Adrenal gland (tissue), 12 donors: ENCODE data around the gene CRB3. TPM values are rescaled to one million over a fixed set of nuclear protein-coding genes. Genes with fewer than 3 reads are reported as not detected.

Experiments
- DNase-seq, 7 donors: peaks; one replicate each; pipeline ENCODE4 v3.0.0-alpha.2; 2019 to 2020
- H3K27ac ChIP-seq, 5 donors: fragments of 200-600 bp; sonication (generic) in 4 of 5; 1 replicate in 3 of 5; 2 replicates in 2 of 5; pipeline versions ENCODE4 v1.5.1 to v1.8.0; 2016 to 2020; ENCODE audit warnings: mild to moderate bottlenecking in 1 of 5
- H3K27me3 ChIP-seq: fragments of 200-600 bp; 2 replicates; pipeline ENCODE4 v1.8.0; 2021
- H3K36me3 ChIP-seq, 2 donors: fragments of 200-600 bp; replicated peaks in 1 of 2; 1 replicate in 1 of 2; 2 replicates in 1 of 2; pipeline versions ENCODE4 v1.5.1 to v1.8.0; 2018 to 2022
- H3K4me1 ChIP-seq, 2 donors: fragments of 200-600 bp; replicated peaks in 1 of 2; 1 replicate in 1 of 2; 2 replicates in 1 of 2; pipeline versions ENCODE4 v1.5.1 to v1.8.0; 2018 to 2021
- H3K4me3 ChIP-seq, 4 donors: fragments of 200-600 bp; sonication (generic) in 3 of 4; one replicate each; pipeline ENCODE4 v1.5.1; 2016 to 2018
- H3K9me3 ChIP-seq, 3 donors: fragments of 200-600 bp; sonication (generic) in 1 of 3; replicated peaks in 1 of 3; 1 replicate in 2 of 3; 2 replicates in 1 of 3; pipeline versions ENCODE4 v1.5.1 to v1.8.0; 2016 to 2021
- POLR2A ChIP-seq, 2 donors: fragments of 450-650 bp; IDR thresholded peaks; one replicate each; pipeline ENCODE4 v1.6.1; 2017; ENCODE audit warnings: antibody characterized with exemption in 2 of 2, mild to moderate bottlenecking in 2 of 2, moderate library complexity in 1 of 2
- WGBS, 4 donors: extraction: QIAGEN DNeasy Blood & Tissue Kit in 2 of 4; methylation state at CpG; one replicate each; pipeline versions ENCODE4 v1.1.5 to v1.1.7; 2013 to 2017; 5-methylcytosine and 5-hydroxymethylcytosine counted together
- intact Hi-C, 2 donors: fragments of 100-400 bp; cut with DNase I; formaldehyde crosslinking; loops; one replicate each; pipeline versions ENCODE4 v1.14.1 to v1.15.0; 2022 to 2023
- microRNA-seq, 3 donors: library from miRNA; unstranded; fragments of <30 nt; microRNA quantifications; one replicate each; pipeline ENCODE4, GENCODE V29; 2017 to 2020
- polyA plus RNA-seq, 3 donors: library from polyadenylated mRNA; stranded (reverse); fragments of 200-250 nt in 2 of 3; fragments of 350-450 nt in 1 of 3; fragmentation: Illumina TruSeq in 1 of 3; extraction: RNeasy Lipid Tissue Mini Kit (QIAGEN cat#74804) in 1 of 3; gene quantifications; one replicate each; pipeline ENCODE4 v1.2.3, GENCODE V29; 2013 to 2014
- small RNA-seq, 2 donors: library from RNA; depleted of rRNA; stranded (forward); fragments of <200 nt; gene quantifications; one replicate each; pipeline ENCODE3, GENCODE V24; 2016
- total RNA-seq, 9 donors: library from RNA; depleted of rRNA in 4 of 9; stranded (reverse); fragments of >200 nt in 4 of 9; fragments of 120-200 nt in 1 of 9; fragmentation: NEBNext Ultra II Directional in 1 of 9; extraction: Animal tissue kit (Norgen Biotek cat#: 25700) in 1 of 9; gene quantifications; one replicate each; pipeline versions ENCODE4 v1.1.0 to v1.2.4, GENCODE V29; 2013 to 2023
- TF ChIP-seq, protein P1 (sequence below), 6 experiments: fragments of 450-650 bp in 4 of 6; fragments of 200-600 bp in 2 of 6; sonication (generic) in 1 of 6; IDR thresholded peaks; 1 replicate in 5 of 6; 2 replicates in 1 of 6; pipeline versions ENCODE4 v1.5.1 to v1.8.0; 2016 to 2021; ENCODE audit warnings: antibody characterized with exemption in 6 of 6, mild to moderate bottlenecking in 2 of 6, moderate library complexity in 1 of 6
- donor health status: healthy with polysubstance abuse.
- donor health status: Bipolar disorder and iron deficiency.
- donor health status: DM: yes; HTN: yes; CAD: no.
- donor health status: DM: no; HTN: no; CAD: no.
- donor health status: DM: no; HTN: no; CAD: no.
- donor health status: DM: yes; HTN: yes; CAD: no.

The CRB3 gene
- total and polyA plus RNA-seq, 12 donors = 0.28 to 1.4 (median 0.72) TPM; not detected in 5

DNA sequence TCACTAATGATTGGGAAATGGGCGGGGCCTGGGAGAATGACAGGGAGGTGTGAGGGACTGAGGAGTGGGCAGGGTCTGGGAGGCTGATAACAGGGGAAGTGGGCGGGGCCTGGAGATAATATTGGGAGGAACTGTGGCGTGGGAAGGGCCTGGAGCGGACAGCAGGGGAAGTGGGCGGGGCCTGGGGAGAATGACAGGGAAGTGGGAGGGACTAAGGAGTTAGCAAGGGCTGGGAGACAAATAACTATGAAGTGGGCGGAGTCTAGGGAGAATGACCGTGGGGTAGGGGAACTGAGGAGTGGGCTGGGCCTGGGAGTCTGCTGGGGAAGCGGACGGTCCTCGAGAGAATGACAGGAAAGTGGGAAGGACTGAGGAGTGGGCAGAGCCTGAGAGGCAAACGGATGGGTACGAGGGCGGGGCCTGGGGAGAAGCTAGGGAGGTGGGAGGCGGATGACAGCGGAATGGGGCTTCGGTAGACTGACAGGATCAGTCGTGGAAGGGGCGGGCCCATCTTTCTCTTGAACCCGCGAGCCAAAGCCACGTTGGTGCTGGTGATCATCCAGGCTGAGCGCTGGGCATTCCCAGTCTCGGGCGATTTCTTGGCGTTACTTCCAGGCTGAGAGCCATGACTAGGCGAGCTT is 52.1 kb downstream of the CRB3 start:
- peak; percentile 94 to 99 (median 98) for DNase-seq
- TF ChIP-seq, protein P1, sequence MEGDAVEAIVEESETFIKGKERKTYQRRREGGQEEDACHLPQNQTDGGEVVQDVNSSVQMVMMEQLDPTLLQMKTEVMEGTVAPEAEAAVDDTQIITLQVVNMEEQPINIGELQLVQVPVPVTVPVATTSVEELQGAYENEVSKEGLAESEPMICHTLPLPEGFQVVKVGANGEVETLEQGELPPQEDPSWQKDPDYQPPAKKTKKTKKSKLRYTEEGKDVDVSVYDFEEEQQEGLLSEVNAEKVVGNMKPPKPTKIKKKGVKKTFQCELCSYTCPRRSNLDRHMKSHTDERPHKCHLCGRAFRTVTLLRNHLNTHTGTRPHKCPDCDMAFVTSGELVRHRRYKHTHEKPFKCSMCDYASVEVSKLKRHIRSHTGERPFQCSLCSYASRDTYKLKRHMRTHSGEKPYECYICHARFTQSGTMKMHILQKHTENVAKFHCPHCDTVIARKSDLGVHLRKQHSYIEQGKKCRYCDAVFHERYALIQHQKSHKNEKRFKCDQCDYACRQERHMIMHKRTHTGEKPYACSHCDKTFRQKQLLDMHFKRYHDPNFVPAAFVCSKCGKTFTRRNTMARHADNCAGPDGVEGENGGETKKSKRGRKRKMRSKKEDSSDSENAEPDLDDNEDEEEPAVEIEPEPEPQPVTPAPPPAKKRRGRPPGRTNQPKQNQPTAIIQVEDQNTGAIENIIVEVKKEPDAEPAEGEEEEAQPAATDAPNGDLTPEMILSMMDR (IDR thresholded peaks at IDR 0.05) = no peak
- TF ChIP-seq POLR2A (IDR thresholded peaks at IDR 0.05) = peak in 1 of 2 donors; percentile 73
- Histone ChIP-seq H3K27ac (peak overlapping the region; percentile 10 to 93 (median 75)), H3K36me3 (no peaks in the 10 kb centered on the region), H3K27me3 (no peaks in the 10 kb centered on the region), H3K4me3 (peak overlapping the region in 2 of 4 donors; percentile 38 to 65), H3K4me1 (peaks cover 7 to 13% of the 10 kb centered on the region in 2 donors), H3K9me3 (no peaks in the 10 kb centered on the region)
- intact Hi-C loops = loop anchor here (5.0 kb wide), 2 partner anchors 116 to 346 kb away; no protein-coding TSS in a partner anchor
- WGBS, 4 donors = 1 to 2% (median 2%) methylated on average over 17 to 26 of the region's 26 CpGs

Small RNA genes within 50 kb of the gene (microRNA-seq; reads per million reads assigned to microRNA genes)
- 2.2 to 318 (median 56.5) reads per million in 3 donors for gene MIR3940

Small RNA genes within 50 kb of the gene (small RNA-seq; reads per million reads assigned to genes)
- gene AC010503.2 = 0 reads per million in 2 donors

Other genes starting within 250 kb of the CRB3 start
- 10 to 100 TPM in 8 of 9 donors, 1 to 10 TPM in 1; 9.3 to 66.3 (median 22.8) TPM for gene MLLT1, start 184.3 kb upstream of the CRB3 start, total RNA-seq
- 10 to 100 TPM; 10.4 to 41.1 (median 33.6) TPM for gene MLLT1, start 184.3 kb upstream of the CRB3 start, polyA plus RNA-seq
- gene ACER1, start 130.7 kb upstream of the CRB3 start, total RNA-seq = under 1 TPM in 1 of 9 donors, not detected in 8; 0.11 TPM
- gene ACER1, start 130.7 kb upstream of the CRB3 start, polyA plus RNA-seq = under 1 TPM in 1 of 3 donors, not detected in 2; 0.16 TPM
- 100 to 1,000 TPM in 5 of 9 donors, 10 to 100 TPM in 4; 81.6 to 151 (median 101) TPM for gene CLPP, start 102.7 kb upstream of the CRB3 start, total RNA-seq
- 10 to 100 TPM; 35.7 to 69.8 (median 57.2) TPM for gene CLPP, start 102.7 kb upstream of the CRB3 start, polyA plus RNA-seq
- gene ALKBH7, start 91.5 kb upstream of the CRB3 start, total RNA-seq = 100 to 1,000 TPM in 3 of 9 donors, 10 to 100 TPM in 6; 63.8 to 137 (median 86.8) TPM
- 10 to 100 TPM in 2 of 3 donors, 1 to 10 TPM in 1; 3.2 to 59.2 (median 52.9) TPM for gene ALKBH7, start 91.5 kb upstream of the CRB3 start, polyA plus RNA-seq
- 1 to 10 TPM in 7 of 9 donors, under 1 TPM in 2; 0.48 to 3.6 (median 1.3) TPM for gene PSPN, start 88.3 kb upstream of the CRB3 start, total RNA-seq
- 1 to 10 TPM in 1 of 3 donors, under 1 TPM in 2; 0.67 to 2.3 (median 0.86) TPM for gene PSPN, start 88.3 kb upstream of the CRB3 start, polyA plus RNA-seq
- 10 to 100 TPM; 29.0 to 67.3 (median 48.6) TPM for gene GTF2F1, start 71.1 kb upstream of the CRB3 start, total RNA-seq
- 10 to 100 TPM; 57.1 to 79.1 (median 73.1) TPM for gene GTF2F1, start 71.1 kb upstream of the CRB3 start, polyA plus RNA-seq
- 100 to 1,000 TPM in 6 of 9 donors, 10 to 100 TPM in 3; 44.6 to 261 (median 143) TPM for gene KHSRP, start 39.5 kb upstream of the CRB3 start, total RNA-seq
- gene KHSRP, start 39.5 kb upstream of the CRB3 start, polyA plus RNA-seq = 100 to 1,000 TPM in 1 of 3 donors, 10 to 100 TPM in 2; 59.1 to 175 (median 67.7) TPM
- gene SLC25A41, start 30.5 kb upstream of the CRB3 start, total RNA-seq = under 1 TPM in 4 of 9 donors, not detected in 5; 0.18 to 0.46 (median 0.29) TPM
- 1 to 10 TPM in 1 of 3 donors, under 1 TPM in 1, not detected in 1; 0.54 to 1.4 TPM for gene SLC25A41, start 30.5 kb upstream of the CRB3 start, polyA plus RNA-seq
- gene SLC25A23, start 4.5 kb upstream of the CRB3 start, total RNA-seq = 100 to 1,000 TPM in 3 of 9 donors, 10 to 100 TPM in 6; 41.2 to 189 (median 74.3) TPM
- gene SLC25A23, start 4.5 kb upstream of the CRB3 start, polyA plus RNA-seq = 10 to 100 TPM; 43.2 to 54.7 (median 49.3) TPM
- 1 to 10 TPM in 7 of 9 donors, under 1 TPM in 2; 0.66 to 7.6 (median 4.4) TPM for gene DENND1C, start 17.5 kb downstream of the CRB3 start, total RNA-seq
- 10 to 100 TPM in 1 of 3 donors, 1 to 10 TPM in 2; 1.4 to 12.1 (median 6.6) TPM for gene DENND1C, start 17.5 kb downstream of the CRB3 start, polyA plus RNA-seq
- 100 to 1,000 TPM in 6 of 9 donors, 10 to 100 TPM in 3; 60.1 to 752 (median 166) TPM for gene TUBB4A, start 38.0 kb downstream of the CRB3 start, total RNA-seq
- gene TUBB4A, start 38.0 kb downstream of the CRB3 start, polyA plus RNA-seq = 100 to 1,000 TPM in 1 of 3 donors, 10 to 100 TPM in 2; 50.4 to 560 (median 63.1) TPM
- gene TNFSF9, start 66.8 kb downstream of the CRB3 start, total RNA-seq = 1 to 10 TPM in 4 of 9 donors, under 1 TPM in 4, not detected in 1; 0.50 to 1.6 (median 0.89) TPM
- gene TNFSF9, start 66.8 kb downstream of the CRB3 start, polyA plus RNA-seq = under 1 TPM; 0.16 to 0.40 (median 0.32) TPM
- under 1 TPM in 1 of 9 donors, not detected in 8; 0.27 TPM for gene CD70, start 126.9 kb downstream of the CRB3 start, total RNA-seq
- gene CD70, start 126.9 kb downstream of the CRB3 start, polyA plus RNA-seq = under 1 TPM in 1 of 3 donors, not detected in 2; 0.34 TPM
- gene TNFSF14, start 205.9 kb downstream of the CRB3 start, total RNA-seq = 1 to 10 TPM in 2 of 9 donors, under 1 TPM in 6, not detected in 1; under 0.01 to 2.5 (median 0.56) TPM
- 1 to 10 TPM in 2 of 3 donors, under 1 TPM in 1; 0.60 to 3.5 (median 3.0) TPM for gene TNFSF14, start 205.9 kb downstream of the CRB3 start, polyA plus RNA-seq